WTC11 (cell line): Measurements from ENCODE around the gene CSKMT. TPM values are rescaled to one million over a fixed set of nuclear protein-coding genes. Genes with fewer than 3 reads are reported as not detected.

Experiments used
- ATAC-seq: fragments of 200-7000 bp; cut with Tn5 transposase; 2 replicates; pipeline ENCODE4 v1.10.0; 2021; ENCODE audit warnings: mild to moderate bottlenecking, moderate library complexity
- CTCF ChIA-PET: fragments of 300-600 bp; sonication (Branson Sonifier 250); formaldehyde crosslinking; loops from one replicate; lab custom pipeline; 2021; ENCODE audit warnings: antibody characterized with exemption; lab: Charles Lee
- POLR2A ChIA-PET: fragments of 350-600 bp; sonication (Branson Sonifier 250); formaldehyde crosslinking; loops from one replicate; lab custom pipeline; 2021; ENCODE audit warnings: antibody characterized with exemption; lab: Charles Lee
- DNase-seq: peaks from one replicate; pipeline ENCODE4 v3.0.0; 2021; ENCODE audit warnings: low spot score
- H3K27ac Mint-ChIP-seq: 2 replicates; pipeline ENCODE4 v1.8.0; 2021; ENCODE audit warnings: mixed read lengths
- H3K27me3 Mint-ChIP-seq: 2 replicates; pipeline ENCODE4 v1.8.0; 2021; ENCODE audit warnings: low read depth, mild to moderate bottlenecking, moderate library complexity, mixed read lengths
- H3K36me3 Mint-ChIP-seq: 2 replicates; pipeline ENCODE4 v1.8.0; 2021; ENCODE audit warnings: mixed read lengths
- H3K4me1 Mint-ChIP-seq: 2 replicates; pipeline ENCODE4 v1.8.0; 2022; ENCODE audit warnings: mixed read lengths
- H3K4me3 Mint-ChIP-seq: 2 replicates; pipeline ENCODE4 v1.8.0; 2021; ENCODE audit warnings: mild to moderate bottlenecking, moderate library complexity, mixed read lengths
- H3K9me3 Mint-ChIP-seq: 2 replicates; pipeline ENCODE4 v1.8.0; 2021; ENCODE audit warnings: mixed read lengths
- E2F1 ChIP-seq: sonication (generic); formaldehyde crosslinking; IDR thresholded peaks from 2 replicates; pipeline ENCODE4 v1.8.0; 2022; ENCODE audit warnings: mild to moderate bottlenecking, missing genetic modification reagents
- IRF1 ChIP-seq: sonication (generic); formaldehyde crosslinking; IDR thresholded peaks from 2 replicates; pipeline ENCODE4 v1.8.0; 2023; ENCODE audit warnings: missing genetic modification reagents
- MYBL2 ChIP-seq: sonication (generic); formaldehyde crosslinking; IDR thresholded peaks from 2 replicates; pipeline ENCODE4 v1.8.1; 2023; ENCODE audit warnings: mild to moderate bottlenecking, moderate library complexity, missing genetic modification reagents
- NFE2L1 ChIP-seq: sonication (generic); formaldehyde crosslinking; IDR thresholded peaks from 2 replicates; pipeline ENCODE4 v1.8.1; 2023; ENCODE audit warnings: missing genetic modification reagents
- PRRX2 ChIP-seq: fragments of 250-450 bp; sonication (Bioruptor Pico); IDR thresholded peaks from 2 replicates; pipeline ENCODE4 v1.8.0; 2021; ENCODE audit warnings: mild to moderate bottlenecking
- RORB ChIP-seq: fragments of 250-450 bp; sonication (Bioruptor Pico); IDR thresholded peaks from 2 replicates; pipeline ENCODE4 v1.9.0; 2021; ENCODE audit warnings: mild to moderate bottlenecking
- TEAD4 ChIP-seq: sonication (generic); formaldehyde crosslinking; IDR thresholded peaks from 2 replicates; pipeline ENCODE4 v1.8.0; 2022; ENCODE audit warnings: mild to moderate bottlenecking, missing genetic modification reagents
- USF1 ChIP-seq: sonication (generic); formaldehyde crosslinking; IDR thresholded peaks from 2 replicates; pipeline ENCODE4 v1.8.0; 2022; ENCODE audit warnings: mild to moderate bottlenecking, missing genetic modification reagents
- USF2 ChIP-seq: sonication (generic); formaldehyde crosslinking; IDR thresholded peaks from 2 replicates; pipeline ENCODE4 v1.8.1; 2023; ENCODE audit warnings: mild to moderate bottlenecking, missing genetic modification reagents, moderate library complexity
- ZNF138 ChIP-seq: sonication (generic); formaldehyde crosslinking; conservative IDR thresholded peaks from 2 replicates; pipeline ENCODE4 v1.8.1; 2022; ENCODE audit warnings: mild to moderate bottlenecking, moderate library complexity, missing genetic modification reagents
- ZNF232 ChIP-seq: sonication (generic); formaldehyde crosslinking; IDR thresholded peaks from 2 replicates; pipeline ENCODE4 v1.8.0; 2022; ENCODE audit warnings: mild to moderate bottlenecking, missing genetic modification reagents
- ZNF281 ChIP-seq: sonication (generic); formaldehyde crosslinking; IDR thresholded peaks from 2 replicates; pipeline ENCODE4 v1.8.0; 2023; ENCODE audit warnings: mild to moderate bottlenecking, missing genetic modification reagents
- total RNA-seq: library from RNA; stranded (reverse); gene quantifications from 3 replicates; pipeline ENCODE4 v1.2.3, GENCODE V29; 2021
- TF ChIP-seq, protein P1 (sequence below): sonication (generic); formaldehyde crosslinking; IDR thresholded peaks from 2 replicates; pipeline ENCODE4 v1.8.1; 2022; ENCODE audit warnings: low read depth, mild to moderate bottlenecking, moderate library complexity, missing genetic modification reagents, borderline replicate concordance
- TF ChIP-seq, protein P2 (sequence below): sonication (generic); formaldehyde crosslinking; IDR thresholded peaks from 2 replicates; pipeline ENCODE4 v1.8.0; 2022; ENCODE audit warnings: mild to moderate bottlenecking, missing genetic modification reagents
- TF ChIP-seq, protein P3 (sequence below): sonication (generic); formaldehyde crosslinking; IDR thresholded peaks from 2 replicates; pipeline ENCODE4 v1.8.1; 2022; ENCODE audit warnings: low read depth, missing genetic modification reagents, borderline replicate concordance

The CSKMT gene
- total RNA-seq, 1 experiment from 2014 or later = 75.6 TPM

DNA sequence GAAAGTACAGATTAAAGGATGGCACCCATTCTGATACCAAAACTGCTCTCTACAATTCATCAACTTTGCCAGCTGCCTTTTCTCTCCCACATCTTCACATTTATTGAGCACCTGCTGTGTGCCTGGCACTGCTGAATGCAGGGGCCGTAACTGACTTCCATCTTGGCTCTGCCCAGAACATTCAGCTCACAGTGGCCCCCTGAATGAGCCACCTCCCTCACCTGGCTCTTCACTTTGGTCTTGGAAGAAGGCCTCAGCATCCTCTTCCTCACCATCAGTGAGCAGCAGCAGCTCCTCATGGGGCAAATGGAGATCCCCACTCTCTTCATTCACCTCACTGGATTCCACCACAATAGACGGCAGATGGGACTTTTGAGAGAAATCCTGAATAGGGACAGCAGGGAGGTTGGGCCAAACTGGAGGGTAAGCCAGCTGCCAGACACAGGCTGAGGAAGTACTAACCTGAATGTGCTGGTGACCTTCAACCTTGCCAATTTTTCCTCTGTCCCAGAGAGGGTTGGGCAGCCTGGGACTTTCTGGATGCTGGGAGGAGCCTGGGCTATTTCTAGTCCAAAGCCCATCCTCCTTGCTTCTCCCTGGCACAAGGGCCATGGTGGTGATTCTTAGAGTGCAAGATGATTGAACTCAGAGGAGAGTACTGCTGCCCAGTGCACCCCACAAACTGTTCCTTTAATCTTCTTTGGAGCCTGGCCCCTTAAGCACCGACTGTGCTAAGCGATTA lies 4.5 kb downstream of the CSKMT start:
- peak; percentile 1 for ATAC-seq
- peaks cover 29% of the 10 kb centered on the region for H3K4me1 Mint-ChIP-seq
- H3K27ac Mint-ChIP-seq = peak overlapping the region; percentile 95
- POLR2A ChIA-PET = interaction anchor here (0.9 to 1.8 kb wide), 5 partner anchors 20 to 78 kb away, joined by 3 to 9 read pairs (median 5); partner anchors contain the start of genes B3GAT3, LRRN4CL and TUT1
- no peaks in the 10 kb centered on the region for H3K9me3 Mint-ChIP-seq
- TF ChIP-seq RORB (CRISPR knock-in tag) = no peak
- TF ChIP-seq, protein P1, sequence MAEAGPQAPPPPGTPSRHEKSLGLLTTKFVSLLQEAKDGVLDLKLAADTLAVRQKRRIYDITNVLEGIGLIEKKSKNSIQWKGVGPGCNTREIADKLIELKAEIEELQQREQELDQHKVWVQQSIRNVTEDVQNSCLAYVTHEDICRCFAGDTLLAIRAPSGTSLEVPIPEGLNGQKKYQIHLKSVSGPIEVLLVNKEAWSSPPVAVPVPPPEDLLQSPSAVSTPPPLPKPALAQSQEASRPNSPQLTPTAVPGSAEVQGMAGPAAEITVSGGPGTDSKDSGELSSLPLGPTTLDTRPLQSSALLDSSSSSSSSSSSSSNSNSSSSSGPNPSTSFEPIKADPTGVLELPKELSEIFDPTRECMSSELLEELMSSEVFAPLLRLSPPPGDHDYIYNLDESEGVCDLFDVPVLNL (CRISPR knock-in tag) = no peak
- TF ChIP-seq, all 79 proteins: peak for 0
- CTCF ChIA-PET = interaction anchor here (0.6 to 2.6 kb wide), 7 partner anchors 11 to 245 kb away, joined by 3 to 8 read pairs (median 3); partner anchors contain the start of genes INTS5, SLC3A2 and TUT1
- Mint-ChIP-seq H3K27me3 (no peaks in the 10 kb centered on the region), H3K36me3 (peaks cover 31% of the 10 kb centered on the region), H3K4me3 (peak overlapping the region; percentile 98)
- no peak for DNase-seq

DNA sequence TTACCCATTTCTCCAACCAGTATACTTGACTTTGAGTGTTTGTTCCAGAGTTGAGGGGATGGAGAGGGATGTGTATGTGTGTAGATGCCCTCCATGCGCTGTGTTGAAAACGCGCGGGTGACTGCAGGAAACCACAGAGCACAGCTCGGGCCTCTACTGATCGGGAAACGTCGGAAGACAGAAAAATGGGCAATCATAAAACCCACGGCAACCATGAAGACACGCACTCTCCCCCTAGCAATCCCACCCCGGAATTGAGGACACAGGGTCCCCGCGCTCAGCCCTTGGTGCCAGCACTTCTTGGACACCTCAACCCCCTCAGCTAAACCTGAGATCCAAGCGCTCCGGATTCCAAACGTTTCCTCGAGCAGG lies 6.1 kb downstream of the CSKMT start:
- no peak for DNase-seq
- peaks cover 34% of the 10 kb centered on the region for H3K36me3 Mint-ChIP-seq
- TF ChIP-seq ZNF281 (CRISPR knock-in tag) (0 out of 2 replicates have a peak, but pooled peaks have one; percentile 54), ZNF138 (CRISPR knock-in tag) (no peak), NFE2L1 (CRISPR knock-in tag) (0 out of 2 replicates have a peak, but pooled peaks have one; percentile 9)
- peak overlapping the region; percentile 98 for H3K27ac Mint-ChIP-seq
- no peaks in the 10 kb centered on the region for H3K9me3 Mint-ChIP-seq
- H3K27me3 Mint-ChIP-seq = no peaks in the 10 kb centered on the region
- POLR2A ChIA-PET = interaction anchor here (0.6 to 2.8 kb wide), 17 partner anchors 12 to 185 kb away, joined by 3 to 35 read pairs (median 7); partner anchors contain the start of genes B3GAT3, BSCL2, GANAB and GNG3
- H3K4me3 Mint-ChIP-seq = peak overlapping the region; percentile 98
- H3K4me1 Mint-ChIP-seq = peaks cover 29% of the 10 kb centered on the region
- no peak; the same call in 1 of the 2 replicates for ATAC-seq
- CTCF ChIA-PET = interaction anchor here (0.6 to 1.9 kb wide), 15 partner anchors 8 to 128 kb away, joined by 3 to 13 read pairs (median 5); partner anchors contain the start of genes BSCL2, EML3, GNG3 and HNRNPUL2

GRCh38 chr11:62671608-62672389 lies 6.7 kb downstream of the CSKMT start, which contains the start of the genes LBHD1 and UQCC3:
Gene LBHD1 (minus strand): TSS chr11:62672267. CDS start chr11:62670031, 2,236 bp downstream.
Gene UQCC3 (plus strand): TSS chr11:62671673. CDS start chr11:62671746, 73 bp downstream.
- Mint-ChIP-seq H3K4me1 (peaks cover 24% of the 10 kb centered on the region), H3K27me3 (no peaks in the 10 kb centered on the region), H3K4me3 (peak within 1 kb of the TSS; percentile 98), H3K36me3 (peaks cover 33% of the 10 kb centered on the region), H3K9me3 (no peaks in the 10 kb centered on the region), H3K27ac (peak within 1 kb of the TSS; percentile 98)
- peak; percentile 87 for DNase-seq
- peak; percentile 69 for ATAC-seq
- ChIA-PET CTCF (interaction anchor here (0.5 to 1.9 kb wide), 21 partner anchors 8 to 277 kb away, joined by 3 to 13 read pairs (median 4); partner anchors contain the start of genes BSCL2, EML3, GNG3 and HNRNPUL2), POLR2A (interaction anchor here (0.5 to 2.8 kb wide), 23 partner anchors 11 to 279 kb away, joined by 3 to 35 read pairs (median 4); partner anchors contain the start of genes B3GAT3, BSCL2, GANAB and GNG3)
- no peak; the same call in 1 of the 2 replicates for TF ChIP-seq TEAD4
- TF ChIP-seq IRF1 = peak; percentile 61
- peak; percentile 52 for TF ChIP-seq USF2
- peak; percentile 64; the same call in 1 of the 2 replicates for TF ChIP-seq ZNF232 (CRISPR knock-in tag)
- TF ChIP-seq NFE2L1 (CRISPR knock-in tag) = 0 out of 2 replicates have a peak, but pooled peaks have one; percentile 7
- peak; percentile 3 for TF ChIP-seq USF1 (CRISPR knock-in tag)
- peak; percentile 87 for TF ChIP-seq MYBL2 (CRISPR knock-in tag)
- TF ChIP-seq, protein P2, sequence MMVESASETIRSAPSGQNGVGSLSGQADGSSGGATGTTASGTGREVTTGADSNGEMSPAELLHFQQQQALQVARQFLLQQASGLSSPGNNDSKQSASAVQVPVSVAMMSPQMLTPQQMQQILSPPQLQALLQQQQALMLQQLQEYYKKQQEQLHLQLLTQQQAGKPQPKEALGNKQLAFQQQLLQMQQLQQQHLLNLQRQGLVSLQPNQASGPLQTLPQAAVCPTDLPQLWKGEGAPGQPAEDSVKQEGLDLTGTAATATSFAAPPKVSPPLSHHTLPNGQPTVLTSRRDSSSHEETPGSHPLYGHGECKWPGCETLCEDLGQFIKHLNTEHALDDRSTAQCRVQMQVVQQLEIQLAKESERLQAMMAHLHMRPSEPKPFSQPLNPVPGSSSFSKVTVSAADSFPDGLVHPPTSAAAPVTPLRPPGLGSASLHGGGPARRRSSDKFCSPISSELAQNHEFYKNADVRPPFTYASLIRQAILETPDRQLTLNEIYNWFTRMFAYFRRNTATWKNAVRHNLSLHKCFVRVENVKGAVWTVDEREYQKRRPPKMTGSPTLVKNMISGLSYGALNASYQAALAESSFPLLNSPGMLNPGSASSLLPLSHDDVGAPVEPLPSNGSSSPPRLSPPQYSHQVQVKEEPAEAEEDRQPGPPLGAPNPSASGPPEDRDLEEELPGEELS = peak; percentile 41
- TF ChIP-seq, protein P3, sequence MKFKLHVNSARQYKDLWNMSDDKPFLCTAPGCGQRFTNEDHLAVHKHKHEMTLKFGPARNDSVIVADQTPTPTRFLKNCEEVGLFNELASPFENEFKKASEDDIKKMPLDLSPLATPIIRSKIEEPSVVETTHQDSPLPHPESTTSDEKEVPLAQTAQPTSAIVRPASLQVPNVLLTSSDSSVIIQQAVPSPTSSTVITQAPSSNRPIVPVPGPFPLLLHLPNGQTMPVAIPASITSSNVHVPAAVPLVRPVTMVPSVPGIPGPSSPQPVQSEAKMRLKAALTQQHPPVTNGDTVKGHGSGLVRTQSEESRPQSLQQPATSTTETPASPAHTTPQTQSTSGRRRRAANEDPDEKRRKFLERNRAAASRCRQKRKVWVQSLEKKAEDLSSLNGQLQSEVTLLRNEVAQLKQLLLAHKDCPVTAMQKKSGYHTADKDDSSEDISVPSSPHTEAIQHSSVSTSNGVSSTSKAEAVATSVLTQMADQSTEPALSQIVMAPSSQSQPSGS = peak; percentile 15; the same call in 1 of the 2 replicates
- no peak for TF ChIP-seq ZNF138 (CRISPR knock-in tag)
- TF ChIP-seq PRRX2 = no peak
- peak; percentile 64; the same call in 1 of the 2 replicates for TF ChIP-seq E2F1 (CRISPR knock-in tag)
